Activated effector memory CD4-positive, alpha-beta T cell treated with Interleukin-2 at 50 U/mL for 16 hours (primary cell): ENCODE results near the gene GATA6.
"Not testable (repeated sequence)": the region's sequence is repeated elsewhere in the genome, so short reads cannot be mapped to it uniquely, and the experiment has no call there.

Source experiments
- DNase-seq: peaks from one replicate; pipeline ENCODE4 v3.0.0-alpha.2; 2020

GATA6 gene

DNA sequence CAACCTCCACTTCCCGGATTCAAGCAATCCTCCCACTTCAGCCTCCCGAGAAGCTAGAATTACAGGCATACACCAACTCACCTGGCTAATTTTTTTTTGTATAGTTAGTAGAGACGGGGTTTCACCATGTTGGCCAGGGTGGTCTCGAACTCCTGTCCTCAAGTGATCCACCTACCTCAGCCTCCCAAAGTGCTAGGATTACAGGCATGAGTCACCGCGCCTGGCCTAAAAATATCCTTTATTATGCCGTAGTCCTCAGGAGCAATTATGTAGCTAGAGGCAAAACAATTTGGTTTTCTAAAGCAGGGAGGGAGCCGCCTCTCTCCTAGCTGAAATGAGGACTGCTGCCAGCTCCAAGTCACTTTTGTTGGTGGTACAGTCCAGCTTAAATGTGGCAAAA, 15.2 kb downstream of the GATA6 start:
- not testable (repeated sequence) for DNase-seq

DNA sequence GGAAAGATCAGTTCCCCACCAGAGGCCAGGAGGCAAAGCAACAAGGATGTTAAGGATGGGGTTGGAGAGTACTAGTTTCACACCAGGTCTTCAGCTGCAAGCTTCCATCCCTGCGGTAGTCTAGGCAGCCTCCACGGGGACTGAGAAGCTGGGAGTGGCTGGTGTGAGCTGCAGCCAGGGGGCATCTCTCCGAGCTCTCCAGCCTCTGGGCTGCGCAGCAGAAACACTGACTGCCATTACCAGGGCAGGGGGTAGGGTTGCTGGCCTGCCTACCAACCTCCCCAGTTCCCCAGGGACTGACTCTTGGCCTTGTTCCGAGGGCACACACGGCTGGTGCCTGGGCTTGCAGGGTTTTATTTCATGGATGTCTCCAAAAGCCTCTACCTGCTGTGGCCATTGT, 15.9 kb downstream of the GATA6 start:
- DNase-seq: no peak

DNA sequence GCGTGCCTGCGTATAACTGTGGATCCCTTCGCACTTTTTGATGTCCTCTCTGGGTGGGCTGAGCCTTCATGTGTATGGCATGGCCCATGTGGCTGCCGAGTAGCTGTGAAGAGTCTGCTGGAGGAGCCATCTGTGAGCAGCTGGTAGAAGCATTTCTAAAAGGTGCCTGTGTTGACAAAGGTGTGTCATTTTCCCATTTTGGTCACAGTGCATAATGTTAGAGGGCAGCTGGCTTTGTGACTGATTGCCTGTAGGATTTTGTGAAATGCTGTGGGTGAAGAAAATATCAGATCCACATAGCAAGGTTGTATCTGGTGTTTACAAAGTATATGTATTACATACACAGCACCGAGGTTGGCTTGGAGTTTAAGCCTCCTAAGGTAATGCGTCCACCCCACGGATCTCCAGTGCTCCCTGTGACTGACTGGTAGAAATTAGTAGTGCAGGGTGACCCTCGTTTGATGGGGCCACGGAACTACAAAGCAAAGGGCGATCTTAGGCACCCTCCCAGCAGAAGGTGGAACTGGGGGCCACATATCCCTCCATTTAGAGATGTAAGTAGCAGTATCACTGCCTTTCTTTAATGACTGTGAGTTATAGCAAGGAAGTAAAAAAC, 16.5 kb downstream of the GATA6 start:
- DNase-seq: no peak

DNA sequence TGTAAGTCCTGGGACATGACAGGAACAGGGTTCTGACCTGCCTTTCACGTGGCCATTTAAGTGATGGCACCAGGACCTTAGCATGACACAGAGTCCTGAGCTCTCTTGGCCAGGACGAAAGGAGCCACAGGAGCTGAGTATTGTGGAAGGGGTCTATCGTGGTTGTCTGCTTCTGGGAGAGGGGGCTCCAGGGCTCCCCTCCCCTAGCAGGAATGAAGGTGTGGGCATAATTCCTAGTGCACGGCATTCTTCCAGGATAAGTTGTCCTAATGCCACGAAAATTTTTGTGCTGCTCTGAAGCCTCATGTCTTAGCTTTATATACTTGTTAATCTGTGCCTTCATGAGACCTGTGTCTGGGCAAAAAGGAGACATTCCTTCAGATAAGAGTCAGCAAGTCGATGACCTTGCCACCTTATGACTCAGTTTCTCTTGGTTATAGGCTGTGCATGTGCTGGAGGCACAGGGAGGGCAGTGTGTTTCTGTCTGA, 17.1 kb downstream of the GATA6 start:
- DNase-seq: no peak

DNA sequence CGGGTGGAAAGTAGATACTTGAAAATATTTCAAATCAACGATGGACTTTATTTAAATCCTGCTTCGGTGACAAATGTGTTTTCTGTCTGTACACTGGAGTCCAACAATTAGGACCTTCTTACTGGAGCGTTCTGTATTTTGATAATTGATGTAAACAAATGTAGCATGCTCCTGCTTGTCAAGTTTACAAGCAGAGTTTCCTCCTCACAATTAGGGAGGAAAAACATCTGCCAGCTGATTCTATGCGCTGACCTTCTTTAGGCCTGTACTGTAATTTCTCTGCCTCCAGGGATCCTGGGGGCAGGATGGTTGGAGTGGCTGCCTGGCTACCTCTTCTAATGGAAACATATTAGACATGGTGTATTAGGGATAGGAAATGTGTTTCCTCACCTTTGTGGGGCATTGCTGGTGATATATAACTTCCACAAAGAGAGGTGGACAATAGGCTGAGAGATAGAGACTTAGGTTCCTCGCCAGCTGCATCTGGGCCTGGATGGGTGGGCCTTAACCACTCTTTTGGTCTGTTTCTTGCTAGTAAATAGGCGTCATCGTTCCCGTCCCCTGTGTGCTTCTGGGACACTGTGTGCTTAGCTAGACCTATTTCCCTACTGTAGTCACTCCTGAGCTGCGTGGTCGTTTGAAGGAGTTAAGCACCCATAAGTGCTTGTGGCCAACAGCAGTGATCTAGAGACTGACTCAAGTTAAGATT, 19.3 kb downstream of the GATA6 start:
- no peak for DNase-seq

DNA sequence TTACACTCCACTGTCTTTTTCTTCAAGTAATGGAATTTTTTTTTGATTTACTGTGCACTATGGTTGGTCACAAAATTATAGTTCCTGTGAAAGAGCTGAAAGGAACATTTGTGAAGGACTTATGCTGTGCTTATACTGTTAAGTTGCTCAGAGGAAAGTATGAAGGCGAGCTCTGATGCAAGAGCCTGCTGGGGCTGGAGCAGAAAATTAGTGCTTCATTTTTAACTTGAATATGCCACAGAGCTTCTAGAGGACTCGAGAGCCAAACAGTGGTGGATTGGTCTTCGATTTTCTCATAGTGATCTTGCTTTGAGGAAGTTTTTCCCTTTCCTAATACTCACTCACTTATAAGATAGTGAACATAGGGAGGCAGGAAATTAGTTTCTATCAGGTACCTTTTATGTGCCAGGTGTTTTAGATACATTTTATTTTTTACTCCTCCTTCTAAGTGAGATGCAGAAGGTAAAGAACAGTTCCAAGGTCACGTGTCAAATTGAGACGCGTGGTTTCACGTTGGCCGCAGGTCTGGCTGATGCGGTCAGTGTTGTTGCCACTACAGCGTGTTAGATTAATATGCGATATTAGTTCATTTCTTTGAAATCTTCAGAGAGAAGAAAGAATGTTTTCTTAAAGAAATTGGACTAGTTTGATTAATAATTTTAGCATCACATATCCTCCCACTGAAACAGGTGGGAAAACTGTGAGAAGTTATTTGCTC, 20.2 kb downstream of the GATA6 start:
- DNase-seq: no peak

DNA sequence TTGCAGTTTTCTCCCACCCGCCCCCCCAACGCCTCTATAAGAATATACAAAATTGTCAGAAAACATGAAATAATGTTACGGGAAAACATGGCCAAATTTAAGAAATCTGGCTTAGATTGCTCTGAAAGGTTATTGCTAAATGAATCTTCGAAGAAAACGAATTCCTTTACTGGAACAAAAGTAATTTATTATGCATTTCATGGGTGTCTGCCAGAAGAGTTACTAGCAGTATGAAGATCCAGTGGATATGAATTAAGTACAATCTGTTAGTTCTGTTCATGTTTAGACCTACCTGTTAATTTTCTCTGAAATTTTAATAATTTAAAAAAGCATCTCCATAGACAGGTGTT, 21.9 kb downstream of the GATA6 start:
- no peak for DNase-seq

DNA sequence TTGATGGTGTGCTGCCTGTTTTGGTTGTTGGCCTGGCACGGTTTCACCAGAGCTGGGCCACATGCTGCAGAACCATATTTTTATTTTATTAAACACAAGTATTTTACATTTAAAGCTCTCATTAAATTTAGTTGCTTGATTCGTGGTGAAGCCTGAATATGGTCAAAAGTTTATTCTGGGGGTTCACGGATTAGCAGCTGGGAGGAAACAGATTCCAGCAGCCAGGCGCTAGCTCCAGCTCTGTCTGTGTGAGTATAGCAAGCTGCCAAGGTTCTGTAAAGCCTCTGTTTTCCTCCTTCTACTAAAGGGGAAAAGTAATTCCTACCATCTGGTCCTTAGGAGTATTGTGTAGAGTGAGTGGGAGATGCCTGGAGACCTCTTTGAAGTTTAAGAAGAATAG, 22.5 kb downstream of the GATA6 start:
- DNase-seq: no peak

DNA sequence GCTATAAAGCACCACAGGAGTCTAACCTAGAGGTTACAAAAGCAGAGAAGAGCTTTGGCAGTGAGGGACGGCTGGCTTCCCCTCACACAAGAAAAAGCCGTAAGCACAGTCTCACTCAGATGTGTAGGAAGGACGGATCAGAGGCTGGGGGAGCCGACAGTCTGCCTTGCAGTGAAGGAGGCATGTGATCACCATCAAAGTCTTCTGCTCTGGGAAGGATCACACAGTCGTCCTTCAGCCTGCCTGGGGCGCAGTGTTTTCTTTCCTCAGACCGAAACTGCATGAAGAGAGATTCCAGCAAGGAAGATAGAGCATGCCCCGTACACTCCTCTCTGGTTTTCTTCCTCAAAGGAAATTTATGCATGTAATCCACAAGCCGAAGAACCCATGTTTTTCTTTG, 24.1 kb downstream of the GATA6 start:
- DNase-seq: no peak

DNA sequence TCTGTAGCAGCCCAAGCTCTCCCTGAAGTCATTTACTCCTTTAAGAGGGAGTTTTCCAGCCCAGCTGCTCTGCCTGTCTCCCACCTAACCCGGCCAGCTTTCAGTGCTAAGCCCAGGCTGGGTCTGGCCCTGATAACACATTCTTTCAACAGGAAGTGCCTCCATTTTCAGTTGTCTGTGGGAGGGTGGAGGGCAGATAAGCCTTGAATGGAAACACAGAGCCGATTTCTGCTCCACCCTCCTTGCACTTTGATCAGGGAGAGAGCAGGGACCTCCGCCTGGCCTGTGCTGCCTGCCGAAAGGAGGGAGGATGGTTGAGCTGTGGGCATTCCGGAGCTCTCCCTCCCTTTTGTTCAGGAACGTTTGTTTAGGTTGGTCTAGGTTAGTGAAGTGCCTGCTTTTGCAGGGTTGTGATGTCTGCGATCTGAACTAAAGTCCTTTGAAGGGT, 24.8 kb downstream of the GATA6 start:
- DNase-seq: no peak

DNA sequence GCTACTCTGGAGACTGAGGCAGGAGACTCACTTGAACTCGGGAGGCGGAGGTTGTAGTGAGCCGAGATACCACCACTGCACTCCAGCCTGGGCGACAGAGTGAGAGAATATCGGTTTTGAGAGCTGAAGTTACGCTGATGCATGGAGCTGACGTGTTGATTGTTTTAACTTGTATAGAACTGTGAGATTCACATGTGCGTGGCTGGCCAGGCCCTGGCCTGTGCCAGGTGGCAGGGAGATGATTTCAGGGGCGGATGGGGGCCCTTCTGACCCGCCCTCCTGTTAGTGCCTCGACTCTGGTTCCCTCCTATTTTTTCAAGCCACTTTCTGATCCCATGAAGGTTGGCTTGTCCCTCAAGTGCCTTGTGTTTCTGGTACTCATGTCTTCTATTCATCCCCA, 25.7 kb downstream of the GATA6 start:
- DNase-seq: no peak

DNA sequence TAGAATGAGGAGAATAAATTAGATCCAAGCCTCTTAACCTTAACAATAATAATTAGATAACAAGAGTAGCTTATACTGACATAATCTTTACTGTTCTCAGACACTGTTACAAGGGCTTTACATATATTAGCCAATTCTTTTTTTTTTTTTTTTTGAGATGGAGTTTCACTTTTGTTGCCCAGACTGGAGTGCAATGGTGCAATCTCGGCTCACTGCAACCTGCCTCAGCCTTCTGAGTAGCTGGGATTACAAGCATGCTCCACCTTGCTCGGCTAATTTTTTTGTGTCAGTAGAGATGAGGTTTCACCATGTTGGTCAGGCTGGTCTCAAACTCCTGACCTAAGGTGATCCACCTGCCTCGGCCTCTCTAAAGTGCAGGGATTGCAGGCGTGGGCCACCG, 27.6 kb downstream of the GATA6 start:
- not testable (repeated sequence) for DNase-seq

DNA sequence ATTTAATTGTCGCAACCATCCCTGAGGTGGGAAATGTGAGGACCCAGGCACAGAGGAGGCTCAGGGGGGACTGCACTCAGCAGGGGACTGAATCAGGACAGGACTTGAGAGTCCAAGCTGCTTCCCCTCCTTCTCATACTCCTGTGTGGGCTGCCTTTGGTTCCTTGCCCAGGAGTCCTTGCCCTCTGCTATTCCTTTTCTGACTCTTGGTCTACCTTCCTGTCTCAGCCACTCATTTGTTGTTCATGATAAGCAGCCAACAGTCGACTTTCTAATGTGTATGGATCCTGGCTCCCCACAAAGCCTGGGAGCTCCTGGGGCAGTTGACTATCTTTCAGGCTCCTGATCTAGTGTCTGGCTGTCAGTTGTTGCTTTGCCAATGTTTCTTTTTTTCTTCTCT, 28.3 kb downstream of the GATA6 start:
- no peak for DNase-seq

DNA sequence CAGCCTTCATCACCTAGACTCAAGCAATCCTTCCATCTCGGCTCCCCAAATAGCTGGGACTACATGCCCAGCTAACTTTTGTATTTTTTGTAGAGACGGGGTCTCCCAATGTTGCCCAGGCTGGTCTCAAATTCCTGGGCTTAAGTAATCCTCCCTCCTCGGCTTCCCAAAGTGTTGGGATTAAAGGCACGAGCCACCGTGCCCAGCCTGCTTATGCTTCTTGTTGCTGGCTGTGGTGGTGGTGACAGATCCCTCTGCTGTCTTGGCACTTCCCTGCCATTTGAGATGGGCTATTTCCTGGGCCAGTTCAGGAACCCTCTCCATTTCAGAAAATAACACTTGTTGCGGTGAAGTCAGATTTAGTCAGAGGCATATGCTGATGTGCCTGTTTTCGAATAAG, 28.8 kb downstream of the GATA6 start:
- DNase-seq: no peak

DNA sequence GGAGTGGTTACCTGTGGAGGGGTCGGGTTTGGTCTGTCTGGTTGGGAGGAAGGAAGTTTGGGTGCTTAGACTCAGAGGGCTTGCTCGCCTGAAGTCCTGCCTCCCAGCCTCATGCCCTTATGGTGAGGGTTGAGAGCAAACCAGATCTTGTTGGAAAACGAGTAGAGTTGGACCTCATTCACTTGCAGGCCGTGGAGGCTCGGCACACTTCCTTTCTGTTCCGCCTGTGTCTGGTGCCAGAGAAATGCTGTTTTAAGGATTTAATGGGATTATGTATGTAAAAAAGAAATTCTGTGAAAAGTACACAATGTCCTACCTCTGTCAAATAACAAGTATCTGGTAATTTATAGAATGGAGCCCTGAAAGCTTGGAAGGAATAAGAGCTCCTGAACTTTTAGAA, 29.6 kb downstream of the GATA6 start:
- no peak for DNase-seq

DNA sequence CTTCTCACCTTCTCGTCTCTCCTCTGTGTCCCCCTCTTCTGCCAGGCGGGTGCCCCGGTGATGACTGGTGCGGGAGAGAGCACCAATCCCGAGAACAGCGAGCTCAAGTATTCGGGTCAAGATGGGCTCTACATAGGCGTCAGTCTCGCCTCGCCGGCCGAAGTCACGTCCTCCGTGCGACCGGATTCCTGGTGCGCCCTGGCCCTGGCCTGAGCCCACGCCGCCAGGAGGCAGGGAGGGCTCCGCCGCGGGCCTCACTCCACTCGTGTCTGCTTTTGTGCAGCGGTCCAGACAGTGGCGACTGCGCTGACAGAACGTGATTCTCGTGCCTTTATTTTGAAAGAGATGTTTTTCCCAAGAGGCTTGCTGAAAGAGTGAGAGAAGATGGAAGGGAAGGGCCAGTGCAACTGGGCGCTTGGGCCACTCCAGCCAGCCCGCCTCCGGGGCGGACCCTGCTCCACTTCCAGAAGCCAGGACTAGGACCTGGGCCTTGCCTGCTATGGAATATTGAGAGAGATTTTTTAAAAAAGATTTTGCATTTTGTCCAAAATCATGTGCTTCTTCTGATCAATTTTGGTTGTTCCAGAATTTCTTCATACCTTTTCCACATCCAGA, 31.3 kb downstream of the GATA6 start:
- DNase-seq: no peak

DNA sequence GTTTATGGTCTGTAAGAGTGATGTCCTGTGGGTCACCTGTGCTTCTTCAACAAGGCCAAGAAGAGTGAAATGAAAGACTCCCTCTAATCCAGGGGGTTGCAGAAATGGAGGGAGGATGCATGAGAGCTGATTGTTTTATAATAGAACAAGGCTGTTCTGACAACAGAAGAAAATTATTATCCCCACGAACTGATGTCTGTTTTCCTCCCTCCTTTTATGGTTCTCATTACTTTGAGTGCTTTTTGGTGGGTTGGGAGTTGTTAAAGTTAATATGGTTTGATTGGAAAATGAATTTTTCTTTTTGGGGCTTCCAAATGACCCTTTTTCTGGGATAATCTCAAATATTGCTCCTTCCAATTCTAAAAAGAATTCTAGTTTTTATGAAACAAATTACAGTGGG, 33.6 kb downstream of the GATA6 start:
- DNase-seq: no peak

DNA sequence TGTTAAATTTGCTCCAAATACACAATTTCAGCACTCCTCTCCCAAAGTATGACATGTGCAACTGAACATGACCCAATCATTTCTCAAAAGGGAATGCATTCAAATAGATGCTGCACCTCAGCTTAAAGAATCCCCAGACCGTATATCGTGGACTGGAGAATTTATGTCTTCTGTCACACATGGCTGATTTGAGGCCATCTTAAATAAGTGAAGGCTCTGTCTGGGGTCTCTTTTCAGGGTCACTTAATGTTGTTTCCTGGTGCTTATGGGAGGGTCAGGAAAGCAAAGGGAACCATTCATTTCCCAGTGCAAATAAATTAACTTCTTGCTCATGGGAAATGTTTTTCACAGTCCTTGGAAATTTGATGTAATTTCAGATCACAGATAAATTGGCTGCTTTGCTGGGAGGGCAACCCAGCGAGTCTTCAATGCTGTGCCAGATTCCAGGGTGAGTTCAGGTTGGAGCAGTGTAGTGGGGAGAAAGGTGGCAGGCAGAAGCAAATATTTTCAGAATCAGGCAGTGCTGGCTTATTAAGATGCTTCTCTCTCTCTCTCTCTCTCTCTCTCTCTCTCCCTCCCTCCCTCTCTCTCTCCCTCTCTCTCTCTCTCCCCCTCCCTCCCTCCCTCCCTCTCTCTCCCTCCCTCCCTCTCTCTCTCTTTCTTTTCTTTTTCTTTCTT, 34.3 kb downstream of the GATA6 start:
- DNase-seq: no peak

DNA sequence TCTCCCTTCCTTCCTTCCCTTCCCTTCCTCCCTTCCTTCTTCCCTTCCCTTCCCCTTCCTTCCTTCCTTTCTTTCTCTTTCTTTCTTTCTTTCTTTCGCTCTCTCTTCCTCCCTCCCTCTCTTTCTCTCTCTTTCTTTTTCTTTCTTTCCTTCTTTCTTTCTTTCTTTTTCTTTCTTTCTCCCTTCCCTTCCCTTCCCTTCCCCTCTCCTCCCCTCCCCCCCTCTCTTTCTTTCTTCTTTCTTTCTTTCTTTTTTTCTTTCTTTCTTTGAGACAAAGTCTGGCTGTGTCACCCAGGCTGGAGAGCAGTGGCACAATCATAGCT, 34.8 kb downstream of the GATA6 start:
- DNase-seq: no peak

DNA sequence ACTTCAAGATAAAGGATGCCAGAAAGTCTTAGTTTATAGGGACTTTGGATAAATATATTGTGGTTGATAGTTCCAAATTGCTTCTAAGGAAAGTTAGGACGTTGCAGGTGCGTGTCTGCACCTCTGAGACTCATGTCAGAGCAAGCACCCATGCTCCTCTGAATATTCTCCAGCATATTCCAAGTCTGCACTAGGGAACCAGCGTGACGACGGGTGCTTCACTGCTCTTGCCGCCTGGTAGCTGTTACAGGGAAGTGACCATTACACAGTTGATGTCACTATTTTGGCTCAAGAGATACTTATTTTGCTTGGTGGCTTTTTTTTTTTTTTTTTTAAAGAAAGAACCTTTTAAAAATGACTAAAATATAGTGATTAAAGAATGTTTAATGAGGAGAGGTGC, 35.6 kb downstream of the GATA6 start:
- no peak for DNase-seq

DNA sequence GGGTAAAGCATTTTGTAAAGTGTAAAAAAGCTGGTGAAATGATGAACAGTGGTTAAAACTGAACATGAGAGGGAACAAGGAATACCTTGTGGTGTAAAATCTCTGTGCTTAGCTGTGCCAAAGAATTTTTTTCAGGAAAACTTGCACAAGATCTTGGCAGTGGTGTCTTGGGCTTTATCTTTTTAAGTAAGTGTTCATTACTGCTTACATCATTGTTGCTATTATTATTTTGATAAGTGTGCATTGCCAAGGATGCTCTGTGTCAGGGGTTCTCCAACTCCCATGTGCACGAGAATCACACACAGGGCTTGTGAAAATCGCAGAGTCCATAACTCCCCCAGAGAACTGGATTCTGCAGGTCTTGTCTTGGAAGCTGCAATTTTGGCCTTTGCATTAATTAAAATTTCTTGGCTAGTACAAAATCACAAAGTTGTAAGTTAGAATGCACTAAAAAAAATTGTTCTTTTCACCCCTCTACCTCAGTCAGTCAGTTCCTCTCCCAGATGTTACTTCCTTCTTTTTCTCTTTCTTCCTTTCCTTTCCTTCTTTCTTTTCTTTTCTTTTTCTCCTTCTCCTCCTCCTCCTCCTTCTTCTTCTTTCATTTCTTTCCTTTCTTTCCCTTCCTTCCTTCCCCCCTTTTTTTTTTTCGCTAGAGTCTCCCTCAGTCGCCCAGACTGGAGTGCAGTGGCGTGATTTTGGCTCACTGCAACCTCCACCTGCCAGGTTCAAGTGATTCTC, 37.8 kb downstream of the GATA6 start:
- DNase-seq: no peak

DNA sequence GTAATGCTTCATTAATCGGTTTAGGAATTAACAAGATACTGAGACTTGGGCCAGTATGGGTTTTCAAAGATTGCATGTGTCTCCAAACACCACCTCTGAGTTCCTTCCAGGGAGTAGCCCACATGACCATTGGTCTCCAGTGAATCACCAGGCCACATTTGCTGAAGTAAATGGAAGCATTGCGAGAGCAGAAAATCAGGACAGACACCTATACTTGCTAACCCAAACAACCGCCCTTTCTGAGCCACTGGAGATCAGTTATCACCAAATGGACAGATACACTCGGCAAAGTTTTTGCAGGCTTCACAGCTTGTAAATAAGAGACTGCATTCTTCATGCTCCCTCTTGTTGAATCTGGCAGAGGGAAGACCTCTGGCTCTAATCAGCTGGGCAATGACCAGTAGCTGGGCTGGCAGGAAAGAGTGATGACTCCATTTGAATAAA, 40.9 kb downstream of the GATA6 start:
- DNase-seq: no peak

DNA sequence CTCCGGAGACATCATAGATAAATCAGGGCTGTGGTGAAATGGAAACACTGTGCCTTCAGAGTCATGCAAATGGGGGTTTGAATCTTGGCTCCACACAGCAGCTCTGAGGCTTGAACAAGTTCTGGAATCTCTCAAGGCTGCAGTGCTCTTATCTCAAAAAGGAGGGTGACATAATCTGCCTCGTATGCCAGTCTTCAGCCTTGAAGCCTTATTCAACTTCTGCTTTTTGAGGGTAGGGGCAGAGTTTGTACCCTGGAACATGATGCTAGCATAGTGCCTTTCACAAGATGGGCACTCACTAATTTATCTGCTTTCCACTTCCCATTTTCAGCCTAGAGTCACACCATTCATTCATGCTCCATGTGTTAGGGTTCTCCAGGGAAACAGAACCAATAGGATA, 42.3 kb downstream of the GATA6 start:
- no peak for DNase-seq
